Body of pancreas (tissue), 4 donors: ENCODE measurements around the gene TH. TPM values are rescaled to one million over a fixed set of nuclear protein-coding genes. Genes with fewer than 3 reads are reported as not detected.

Experiments
- ATAC-seq: fragments of 150-250 bp; one replicate; pipeline ENCODE4 v1.9.1; 2016
- DNase-seq, 4 donors: peaks; one replicate each; pipeline ENCODE4 v3.0.0-alpha.2; 2019
- H3K27ac ChIP-seq, 4 donors: fragments of 200-600 bp; sonication (generic); 1 replicate in 3 of 4; 2 replicates in 1 of 4; pipeline versions ENCODE4 v1.5.1 to v1.6.1; 2016 to 2019; ENCODE audit warnings: mild to moderate bottlenecking in 1 of 4, mixed read lengths in 1 of 4, moderate library complexity in 1 of 4
- H3K27me3 ChIP-seq, 2 donors: fragments of 200-600 bp; sonication (generic); one replicate each; pipeline ENCODE4 v1.6.0; 2016; ENCODE audit warnings: mild to moderate bottlenecking in 1 of 2
- H3K36me3 ChIP-seq, 2 donors: fragments of 200-600 bp; sonication (generic); replicated peaks in 1 of 2; 2 replicates each; pipeline ENCODE4 v1.5.1; 2016; ENCODE audit warnings: low read depth in 2 of 2; ENCODE audit not compliant: insufficient read depth in 1 of 2
- H3K4me1 ChIP-seq: fragments of 200-600 bp; sonication (generic); one replicate; pipeline ENCODE4 v1.6.0; 2016
- H3K4me3 ChIP-seq, 2 donors: fragments of 200-600 bp; sonication (generic); 1 replicate in 1 of 2; 2 replicates in 1 of 2; pipeline ENCODE4 v1.5.1; 2016 to 2019
- H3K9me3 ChIP-seq, 3 donors: fragments of 200-600 bp; sonication (generic); 1 replicate in 2 of 3; 2 replicates in 1 of 3; pipeline ENCODE4 v1.5.1; 2016
- CTCF ChIP-seq, 7 experiments: fragments of 450-650 bp in 4 of 7; fragments of 200-600 bp in 3 of 7; sonication (generic) in 3 of 7; IDR thresholded peaks; one replicate each; pipeline ENCODE4 v1.5.1; 2016 to 2019; ENCODE audit warnings: antibody characterized with exemption in 7 of 7
- POLR2A ChIP-seq, 3 donors: fragments of 450-650 bp; IDR thresholded peaks; one replicate each; pipeline ENCODE4 v1.6.1; 2016; ENCODE audit warnings: antibody characterized with exemption in 3 of 3, mild to moderate bottlenecking in 2 of 3
- WGBS, 2 donors: methylation state at CpG; one replicate each; pipeline ENCODE4 v1.1.5; 2017; 5-methylcytosine and 5-hydroxymethylcytosine counted together
- intact Hi-C: fragments of 100-400 bp; cut with DNase I; formaldehyde crosslinking; loops from one replicate; pipeline ENCODE4 v1.15.1; 2023
- total RNA-seq, 2 donors: library from RNA; depleted of rRNA; stranded (reverse); fragments of >200 nt; gene quantifications; one replicate each; pipeline ENCODE4 v1.1.0, GENCODE V29; 2016

TH gene
- total RNA-seq, 2 donors from 2014 or later, result 0.66 TPM; not detected in 1

- Histone ChIP-seq H3K36me3 (no peaks in the 10 kb centered on the region), H3K9me3 (no peaks in the 10 kb centered on the region), H3K4me3 (no peak overlapping the region), H3K27me3 (peaks cover 0 to 3% of the 10 kb centered on the region in 2 donors), H3K27ac (no peak overlapping the region), H3K4me1 (peaks cover 20% of the 10 kb centered on the region)
- WGBS, 2 donors, result 60 to 80% methylated on average over 9 to 27 of the region's 29 CpGs
- DNase-seq (no peak), ATAC-seq (no peak)
- no peak for TF ChIP-seq POLR2A (IDR thresholded peaks at IDR 0.05)
- no peak for TF ChIP-seq CTCF (IDR thresholded peaks at IDR 0.05)
- intact Hi-C loops, result no loop called here
Measured at GRCh38 chr11:2189938-2190656, 18.5 kb upstream of the TH start.

GRCh38 chr11:2188745-2189144 is 17.1 kb upstream of the TH start:
- TF ChIP-seq POLR2A (IDR thresholded peaks at IDR 0.05), result no peak
- TF ChIP-seq CTCF (IDR thresholded peaks at IDR 0.05), result no peak
- no peak overlapping the region for H3K4me3 ChIP-seq
- H3K4me1 ChIP-seq, result peaks cover 10% of the 10 kb centered on the region
- no peak for DNase-seq
- intact Hi-C loops, result no loop called here
- no peak overlapping the region for H3K27ac ChIP-seq
- ATAC-seq, result no peak
- 76 to 87% methylated on average over 19 of the region's 19 CpGs for WGBS, 2 donors
- H3K36me3 ChIP-seq, result no peaks in the 10 kb centered on the region
- H3K9me3 ChIP-seq, result no peaks in the 10 kb centered on the region
- peaks cover 0 to 3% of the 10 kb centered on the region in 2 donors for H3K27me3 ChIP-seq

GRCh38 chr11:2187280-2187707 is 15.7 kb upstream of the TH start:
- Histone ChIP-seq H3K36me3 (no peaks in the 10 kb centered on the region), H3K9me3 (no peaks in the 10 kb centered on the region), H3K4me1 (peaks cover 4% of the 10 kb centered on the region), H3K27ac (no peak overlapping the region), H3K27me3 (peaks cover 0 to 3% of the 10 kb centered on the region in 2 donors), H3K4me3 (no peak overlapping the region)
- intact Hi-C loops, result no loop called here
- 92% methylated on average over 7 of the region's 7 CpGs for WGBS, 2 donors
- ATAC-seq (no peak), DNase-seq (no peak)
- TF ChIP-seq POLR2A (IDR thresholded peaks at IDR 0.05), result no peak
- TF ChIP-seq CTCF (IDR thresholded peaks at IDR 0.05), result no peak

GRCh38 chr11:2186669-2187279 is 15.2 kb upstream of the TH start:
- 13 to 19% methylated on average over 11 to 21 of the region's 21 CpGs for WGBS, 2 donors
- Histone ChIP-seq H3K4me3 (no peak overlapping the region), H3K27ac (no peak overlapping the region), H3K27me3 (peaks cover 0 to 3% of the 10 kb centered on the region in 2 donors), H3K9me3 (no peaks in the 10 kb centered on the region), H3K4me1 (peaks cover 4% of the 10 kb centered on the region), H3K36me3 (no peaks in the 10 kb centered on the region)
- ATAC-seq, result peak; percentile 62
- intact Hi-C loops, result no loop called here
- DNase-seq, result peak in 3 of 4 donors; percentile 44 to 70 (median 46)
- peak; percentile 30 to 68 (median 47) for TF ChIP-seq CTCF (IDR thresholded peaks at IDR 0.05)
- no peak for TF ChIP-seq POLR2A (IDR thresholded peaks at IDR 0.05)
